HepG2 (cell line): Measurements from ENCODE around the gene ESPNL. TPM values are rescaled to one million over a fixed set of nuclear protein-coding genes. Genes with fewer than 3 reads are reported as not detected.

Source experiments
- FOXK1 ChIP-seq: sonication (generic); formaldehyde crosslinking; IDR thresholded peaks from 2 replicates; pipeline ENCODE4 v1.4.0; 2020; ENCODE audit warnings: low read depth, missing genetic modification reagents, borderline replicate concordance
- MIER3 ChIP-seq: IDR thresholded peaks from 2 replicates; pipeline ENCODE4 v1.6.1; 2016; ENCODE audit warnings: missing compliant biosample characterization, borderline replicate concordance
- MTA1 ChIP-seq: sonication (generic); formaldehyde crosslinking; IDR thresholded peaks from 2 replicates; pipeline ENCODE4 v1.4.0; 2020; ENCODE audit warnings: missing genetic modification reagents, mild to moderate bottlenecking, borderline replicate concordance
- MYNN ChIP-seq: sonication (generic); formaldehyde crosslinking; IDR thresholded peaks from 2 replicates; pipeline ENCODE4 v1.4.0; 2020; ENCODE audit warnings: mild to moderate bottlenecking, low read depth, missing genetic modification reagents
- SALL2 ChIP-seq: sonication (generic); formaldehyde crosslinking; IDR thresholded peaks from 2 replicates; pipeline ENCODE4 v1.8.1; 2023; ENCODE audit warnings: mild to moderate bottlenecking, missing genetic modification reagents, inconsistent platforms
- SMARCE1 ChIP-seq: fragments of 450-650 bp; IDR thresholded peaks from 2 replicates; pipeline ENCODE4 v1.6.1; 2017; ENCODE audit warnings: borderline replicate concordance
- SP4 ChIP-seq: sonication (generic); formaldehyde crosslinking; IDR thresholded peaks from 2 replicates; pipeline ENCODE4 v1.8.1; 2023; ENCODE audit warnings: mild to moderate bottlenecking, missing genetic modification reagents
- ZFP37 ChIP-seq: sonication (generic); formaldehyde crosslinking; IDR thresholded peaks from 2 replicates; pipeline ENCODE4 v1.4.0; 2020; ENCODE audit warnings: missing genetic modification reagents, borderline replicate concordance
- ZNF12 ChIP-seq: sonication (generic); formaldehyde crosslinking; IDR thresholded peaks from 2 replicates; pipeline ENCODE4 v1.5.0; 2020; ENCODE audit warnings: missing genetic modification reagents
- ZNF180 ChIP-seq: sonication (generic); formaldehyde crosslinking; IDR thresholded peaks from 2 replicates; pipeline ENCODE4 v1.4.0; 2020; ENCODE audit warnings: low read depth, missing genetic modification reagents, borderline replicate concordance
- ZNF224 ChIP-seq: sonication (generic); formaldehyde crosslinking; IDR thresholded peaks from 2 replicates; pipeline ENCODE4 v1.5.0; 2020; ENCODE audit warnings: mild to moderate bottlenecking, missing genetic modification reagents
- ZNF225 ChIP-seq: sonication (generic); formaldehyde crosslinking; IDR thresholded peaks from 2 replicates; pipeline ENCODE4 v1.4.0; 2020; ENCODE audit warnings: mild to moderate bottlenecking, missing genetic modification reagents
- ZNF235 ChIP-seq: sonication (generic); formaldehyde crosslinking; IDR thresholded peaks from 2 replicates; pipeline ENCODE4 v1.8.1; 2023; ENCODE audit warnings: mild to moderate bottlenecking, missing genetic modification reagents, borderline replicate concordance
- ZNF335 ChIP-seq: sonication (generic); formaldehyde crosslinking; IDR thresholded peaks from 2 replicates; pipeline ENCODE4 v1.4.0; 2020; ENCODE audit warnings: missing genetic modification reagents
- ZNF432 ChIP-seq: sonication (generic); formaldehyde crosslinking; IDR thresholded peaks from 2 replicates; pipeline ENCODE4 v1.5.0; 2020; ENCODE audit warnings: missing genetic modification reagents, mild to moderate bottlenecking, borderline replicate concordance
- ZNF557 ChIP-seq: sonication (generic); formaldehyde crosslinking; IDR thresholded peaks from 2 replicates; pipeline ENCODE4 v1.4.0; 2020; ENCODE audit warnings: missing genetic modification reagents
- ZNF841 ChIP-seq: sonication (generic); formaldehyde crosslinking; IDR thresholded peaks from 2 replicates; pipeline ENCODE4 v1.8.1; 2023; ENCODE audit warnings: missing genetic modification reagents, borderline replicate concordance
- polyA plus RNA-seq, 8 experiments: library from polyadenylated mRNA; depleted of rRNA in 3 of 8; stranded (reverse) in 7 of 8; unstranded in 1 of 8; fragments of >200 nt; fragmentation: Illumina TruSeq in 4 of 8; extraction: Trizol in 4 of 8; gene quantifications; 2 replicates each; pipeline versions ENCODE4 v1.2.1 to v1.2.3, GENCODE V29; 2011 to 2016; ENCODE audit warnings: low read depth in 4 of 8, missing spikeins in 1 of 8, mixed read lengths in 1 of 8; ENCODE audit not compliant: insufficient read depth in 1 of 8
- total RNA-seq, 5 experiments: library from RNA; depleted of rRNA; stranded (reverse); fragments of >200 nt; fragmentation: Illumina TruSeq; extraction: Trizol; gene quantifications; 2 replicates each; pipeline ENCODE4 v1.2.3, GENCODE V29; 2016; ENCODE audit warnings: low read depth in 1 of 5
- TF ChIP-seq, protein P1 (sequence below): sonication (generic); formaldehyde crosslinking; IDR thresholded peaks from 2 replicates; pipeline ENCODE4 v1.4.0; 2020; ENCODE audit warnings: mild to moderate bottlenecking, missing genetic modification reagents
- TF ChIP-seq, protein P2 (sequence below): sonication (generic); formaldehyde crosslinking; IDR thresholded peaks from 2 replicates; pipeline ENCODE4 v1.4.0; 2020; ENCODE audit warnings: missing genetic modification reagents
- TF ChIP-seq, protein P3 (sequence below): IDR thresholded peaks from 2 replicates; pipeline ENCODE4 v1.6.1; 2016; ENCODE audit warnings: missing biosample characterization, missing genetic modification reagents, low read depth
- TF ChIP-seq, protein P4 (sequence below): sonication (generic); formaldehyde crosslinking; IDR thresholded peaks from 2 replicates; pipeline ENCODE4 v1.5.1; 2020; ENCODE audit warnings: missing genetic modification reagents, mild to moderate bottlenecking, borderline replicate concordance
- TF ChIP-seq, protein P5 (sequence below): IDR thresholded peaks from 2 replicates; pipeline ENCODE4 v1.6.1; 2016

Gene ESPNL
- total and polyA plus RNA-seq, 2 of the 13 experiments (the other 11 are each of a cell fraction or from before 2014, with no cell fraction given) = 0.45 to 0.80 TPM

DNA sequence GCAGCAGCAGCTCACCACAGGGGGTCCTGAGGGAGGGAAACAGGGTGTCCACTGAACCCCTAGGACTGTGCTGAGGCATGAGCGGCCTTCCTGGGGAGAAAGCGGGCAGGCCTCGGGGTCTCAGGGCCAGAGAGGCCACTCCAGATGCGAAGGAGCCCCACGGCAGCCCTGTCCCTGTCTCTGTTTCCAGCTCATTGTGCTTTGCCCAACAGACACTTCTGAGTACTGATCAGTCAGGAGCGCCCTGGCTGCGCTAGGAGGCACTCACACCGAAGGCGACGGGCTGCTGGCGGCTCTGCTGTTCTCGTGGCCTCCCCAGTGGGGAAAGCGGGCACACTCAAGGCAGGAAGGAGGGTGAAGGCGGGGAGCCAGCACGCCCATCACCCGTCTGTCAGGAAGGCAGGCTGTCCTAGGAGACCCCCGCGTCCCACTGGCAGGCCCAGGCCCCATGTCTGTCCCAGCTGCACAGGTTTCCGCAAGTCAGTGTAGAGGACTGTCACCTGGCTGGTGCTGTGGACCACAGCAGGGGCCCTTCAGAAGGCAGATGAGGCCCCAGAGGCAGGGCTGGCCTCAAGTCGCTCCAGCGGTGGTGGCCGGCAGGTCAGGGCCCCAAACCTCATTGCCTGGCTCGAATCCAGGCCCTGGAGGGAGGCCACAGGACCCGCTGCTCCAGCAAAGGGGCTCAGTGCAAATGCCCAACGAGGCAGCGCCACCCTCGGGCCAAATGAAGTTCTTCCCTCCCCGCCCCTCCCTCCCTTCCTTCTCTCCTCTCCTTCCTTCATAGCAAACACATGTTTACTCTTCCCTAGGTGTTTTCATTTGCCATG lies 6.8 kb downstream of the ESPNL start (continued):
- TF ChIP-seq FOXK1 (CRISPR knock-in tag) (no peak), SMARCE1 (no peak), ZNF235 (CRISPR knock-in tag) (no peak), ZNF224 (CRISPR knock-in tag) (no peak), SALL2 (no peak), ZNF225 (CRISPR knock-in tag) (peak; percentile 61; the same call in 1 of the 2 replicates), MTA1 (peak; percentile 39; the same call in 1 of the 2 replicates), ZNF12 (no peak), ZNF557 (0 out of 2 replicates have a peak, but pooled peaks have one; percentile 40), ZNF180 (CRISPR knock-in tag) (no peak), ZNF841 (CRISPR knock-in tag) (no peak), SP4 (CRISPR knock-in tag) (no peak), MYNN (CRISPR knock-in tag) (no peak), ZNF335 (CRISPR knock-in tag) (no peak), ZFP37 (peak; percentile 64; the same call in 1 of the 2 replicates), MIER3 (CRISPR knock-in tag) (no peak), ZNF432 (CRISPR knock-in tag) (no peak)
- TF ChIP-seq, protein P1, sequence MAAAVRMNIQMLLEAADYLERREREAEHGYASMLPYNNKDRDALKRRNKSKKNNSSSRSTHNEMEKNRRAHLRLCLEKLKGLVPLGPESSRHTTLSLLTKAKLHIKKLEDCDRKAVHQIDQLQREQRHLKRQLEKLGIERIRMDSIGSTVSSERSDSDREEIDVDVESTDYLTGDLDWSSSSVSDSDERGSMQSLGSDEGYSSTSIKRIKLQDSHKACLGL (CRISPR knock-in tag) = peak; percentile 52; the same call in 1 of the 2 replicates
- TF ChIP-seq, protein P2, sequence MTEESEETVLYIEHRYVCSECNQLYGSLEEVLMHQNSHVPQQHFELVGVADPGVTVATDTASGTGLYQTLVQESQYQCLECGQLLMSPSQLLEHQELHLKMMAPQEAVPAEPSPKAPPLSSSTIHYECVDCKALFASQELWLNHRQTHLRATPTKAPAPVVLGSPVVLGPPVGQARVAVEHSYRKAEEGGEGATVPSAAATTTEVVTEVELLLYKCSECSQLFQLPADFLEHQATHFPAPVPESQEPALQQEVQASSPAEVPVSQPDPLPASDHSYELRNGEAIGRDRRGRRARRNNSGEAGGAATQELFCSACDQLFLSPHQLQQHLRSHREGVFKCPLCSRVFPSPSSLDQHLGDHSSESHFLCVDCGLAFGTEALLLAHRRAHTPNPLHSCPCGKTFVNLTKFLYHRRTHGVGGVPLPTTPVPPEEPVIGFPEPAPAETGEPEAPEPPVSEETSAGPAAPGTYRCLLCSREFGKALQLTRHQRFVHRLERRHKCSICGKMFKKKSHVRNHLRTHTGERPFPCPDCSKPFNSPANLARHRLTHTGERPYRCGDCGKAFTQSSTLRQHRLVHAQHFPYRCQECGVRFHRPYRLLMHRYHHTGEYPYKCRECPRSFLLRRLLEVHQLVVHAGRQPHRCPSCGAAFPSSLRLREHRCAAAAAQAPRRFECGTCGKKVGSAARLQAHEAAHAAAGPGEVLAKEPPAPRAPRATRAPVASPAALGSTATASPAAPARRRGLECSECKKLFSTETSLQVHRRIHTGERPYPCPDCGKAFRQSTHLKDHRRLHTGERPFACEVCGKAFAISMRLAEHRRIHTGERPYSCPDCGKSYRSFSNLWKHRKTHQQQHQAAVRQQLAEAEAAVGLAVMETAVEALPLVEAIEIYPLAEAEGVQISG (CRISPR knock-in tag) = no peak
- TF ChIP-seq, protein P3, sequence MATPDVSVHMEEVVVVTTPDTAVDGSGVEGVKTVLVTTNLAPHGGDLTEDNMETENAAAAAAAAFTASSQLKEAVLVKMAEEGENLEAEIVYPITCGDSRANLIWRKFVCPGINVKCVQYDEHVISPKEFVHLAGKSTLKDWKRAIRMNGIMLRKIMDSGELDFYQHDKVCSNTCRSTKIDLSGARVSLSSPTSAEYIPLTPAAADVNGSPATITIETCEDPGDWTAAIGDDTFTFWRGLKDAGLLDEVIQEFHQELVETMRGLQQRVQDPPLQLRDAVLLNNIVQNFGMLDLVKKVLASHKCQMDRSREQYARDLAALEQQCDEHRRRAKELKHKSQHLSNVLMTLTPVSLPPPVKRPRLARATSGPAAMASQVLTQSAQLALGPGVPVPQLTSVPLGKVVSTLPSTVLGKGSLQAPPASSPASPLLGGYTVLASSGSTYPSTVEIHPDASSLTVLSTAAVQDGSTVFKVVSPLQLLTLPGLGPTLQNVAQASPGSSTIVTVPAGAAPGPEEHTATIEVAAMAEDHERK (CRISPR knock-in tag) = no peak
- TF ChIP-seq, protein P4, sequence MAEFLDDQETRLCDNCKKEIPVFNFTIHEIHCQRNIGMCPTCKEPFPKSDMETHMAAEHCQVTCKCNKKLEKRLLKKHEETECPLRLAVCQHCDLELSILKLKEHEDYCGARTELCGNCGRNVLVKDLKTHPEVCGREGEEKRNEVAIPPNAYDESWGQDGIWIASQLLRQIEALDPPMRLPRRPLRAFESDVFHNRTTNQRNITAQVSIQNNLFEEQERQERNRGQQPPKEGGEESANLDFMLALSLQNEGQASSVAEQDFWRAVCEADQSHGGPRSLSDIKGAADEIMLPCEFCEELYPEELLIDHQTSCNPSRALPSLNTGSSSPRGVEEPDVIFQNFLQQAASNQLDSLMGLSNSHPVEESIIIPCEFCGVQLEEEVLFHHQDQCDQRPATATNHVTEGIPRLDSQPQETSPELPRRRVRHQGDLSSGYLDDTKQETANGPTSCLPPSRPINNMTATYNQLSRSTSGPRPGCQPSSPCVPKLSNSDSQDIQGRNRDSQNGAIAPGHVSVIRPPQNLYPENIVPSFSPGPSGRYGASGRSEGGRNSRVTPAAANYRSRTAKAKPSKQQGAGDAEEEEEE (CRISPR knock-in tag) = no peak
- TF ChIP-seq, protein P5, sequence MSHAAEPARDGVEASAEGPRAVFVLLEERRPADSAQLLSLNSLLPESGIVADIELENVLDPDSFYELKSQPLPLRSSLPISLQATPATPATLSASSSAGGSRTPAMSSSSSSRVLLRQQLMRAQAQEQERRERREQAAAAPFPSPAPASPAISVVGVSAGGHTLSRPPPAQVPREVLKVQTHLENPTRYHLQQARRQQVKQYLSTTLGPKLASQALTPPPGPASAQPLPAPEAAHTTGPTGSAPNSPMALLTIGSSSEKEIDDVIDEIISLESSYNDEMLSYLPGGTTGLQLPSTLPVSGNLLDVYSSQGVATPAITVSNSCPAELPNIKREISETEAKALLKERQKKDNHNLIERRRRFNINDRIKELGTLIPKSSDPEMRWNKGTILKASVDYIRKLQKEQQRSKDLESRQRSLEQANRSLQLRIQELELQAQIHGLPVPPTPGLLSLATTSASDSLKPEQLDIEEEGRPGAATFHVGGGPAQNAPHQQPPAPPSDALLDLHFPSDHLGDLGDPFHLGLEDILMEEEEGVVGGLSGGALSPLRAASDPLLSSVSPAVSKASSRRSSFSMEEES (CRISPR knock-in tag) = no peak
